Measurements from ENCODE around the gene DQX1. TPM values are rescaled to one million over a fixed set of nuclear protein-coding genes. Genes with fewer than 3 reads are reported as not detected.

Gene DQX1
- total and polyA plus RNA-seq, 12 donors: 0.17 to 0.32 (median 0.24) TPM; not detected in 8

GRCh38 chr2:74496997-74497776 lies 28.8 kb downstream of the DQX1 start:
- peaks cover 36% of the 10 kb centered on the region for H3K27me3 ChIP-seq
- no peaks in the 10 kb centered on the region for H3K9me3 ChIP-seq (replicated peaks in 1 of 3)
- no peak for TF ChIP-seq POLR2A (IDR thresholded peaks at IDR 0.05)
- TF ChIP-seq CTCF (IDR thresholded peaks at IDR 0.05): no peak
- no peak for DNase-seq
- H3K27ac ChIP-seq: no peak overlapping the region
- H3K4me3 ChIP-seq: peak overlapping the region in 1 of 4 donors; percentile 39
- intact Hi-C loops (cut with DNase I): no loop called here
- peaks cover 0 to 19% of the 10 kb centered on the region in 2 donors for H3K36me3 ChIP-seq (replicated peaks in 1 of 2)
- peaks cover 6 to 25% of the 10 kb centered on the region in 2 donors for H3K4me1 ChIP-seq (replicated peaks in 1 of 2)
- WGBS, 4 donors: 47 to 50% (median 48%) methylated on average over 19 of the region's 19 CpGs

GRCh38 chr2:74495440-74495839 lies 30.6 kb downstream of the DQX1 start:
- H3K36me3 ChIP-seq (replicated peaks in 1 of 2): peaks cover 0 to 36% of the 10 kb centered on the region in 2 donors
- H3K4me1 ChIP-seq (replicated peaks in 1 of 2): peaks cover 6 to 25% of the 10 kb centered on the region in 2 donors
- H3K4me3 ChIP-seq: no peak overlapping the region
- 83 to 100% (median 90%) methylated on average over 1 of the region's 1 CpG for WGBS, 4 donors
- peaks cover 29% of the 10 kb centered on the region for H3K27me3 ChIP-seq
- TF ChIP-seq POLR2A (IDR thresholded peaks at IDR 0.05): no peak
- TF ChIP-seq CTCF (IDR thresholded peaks at IDR 0.05): no peak
- intact Hi-C loops (cut with DNase I): no loop called here
- H3K27ac ChIP-seq: no peak overlapping the region
- H3K9me3 ChIP-seq (replicated peaks in 1 of 3): no peaks in the 10 kb centered on the region
- DNase-seq: no peak

- H3K27me3 ChIP-seq: peaks cover 12% of the 10 kb centered on the region
- 86 to 100% (median 92%) methylated on average over 3 of the region's 3 CpGs for WGBS, 4 donors
- DNase-seq: no peak
- peaks cover 6 to 14% of the 10 kb centered on the region in 2 donors for H3K4me1 ChIP-seq (replicated peaks in 1 of 2)
- TF ChIP-seq CTCF (IDR thresholded peaks at IDR 0.05) (no peak), POLR2A (IDR thresholded peaks at IDR 0.05) (no peak)
- H3K27ac ChIP-seq: no peak overlapping the region
- H3K9me3 ChIP-seq (replicated peaks in 1 of 3): no peaks in the 10 kb centered on the region
- no peak overlapping the region for H3K4me3 ChIP-seq
- intact Hi-C loops (cut with DNase I): no loop called here
- peaks cover 0 to 44% of the 10 kb centered on the region in 2 donors for H3K36me3 ChIP-seq (replicated peaks in 1 of 2)
Measured at GRCh38 chr2:74493546-74493945, 32.5 kb downstream of the DQX1 start.

- H3K27me3 ChIP-seq: no peaks in the 10 kb centered on the region
- 91 to 95% (median 94%) methylated on average over 7 to 12 of the region's 12 CpGs for WGBS, 4 donors
- no peaks in the 10 kb centered on the region for H3K9me3 ChIP-seq (replicated peaks in 1 of 3)
- TF ChIP-seq CTCF (IDR thresholded peaks at IDR 0.05) (no peak), POLR2A (IDR thresholded peaks at IDR 0.05) (no peak)
- no peak overlapping the region for H3K4me3 ChIP-seq
- H3K4me1 ChIP-seq (replicated peaks in 1 of 2): no peaks in the 10 kb centered on the region
- DNase-seq: no peak
- intact Hi-C loops (cut with DNase I): no loop called here
- peaks cover 0 to 48% of the 10 kb centered on the region in 2 donors for H3K36me3 ChIP-seq (replicated peaks in 1 of 2)
- H3K27ac ChIP-seq: no peak overlapping the region
Measured at GRCh38 chr2:74491648-74492544, 34.1 kb downstream of the DQX1 start.
